ENCODE results near the gene SPINK8.
"Not testable (repeated sequence)": the region's sequence is repeated elsewhere in the genome, so short reads cannot be mapped to it uniquely, and the experiment has no call there.

The SPINK8 gene

GRCh38 chr3:48344867-48345507 lies 11.5 kb upstream of the SPINK8 start:
- Mint-ChIP-seq H3K4me1 (no peaks in the 10 kb centered on the region), H3K36me3 (no peaks in the 10 kb centered on the region), H3K27ac (no peak overlapping the region), H3K4me3 (no peak overlapping the region), H3K9me3 (no peaks in the 10 kb centered on the region), H3K27me3 (no peaks in the 10 kb centered on the region)
- ATAC-seq, result no peak

DNA sequence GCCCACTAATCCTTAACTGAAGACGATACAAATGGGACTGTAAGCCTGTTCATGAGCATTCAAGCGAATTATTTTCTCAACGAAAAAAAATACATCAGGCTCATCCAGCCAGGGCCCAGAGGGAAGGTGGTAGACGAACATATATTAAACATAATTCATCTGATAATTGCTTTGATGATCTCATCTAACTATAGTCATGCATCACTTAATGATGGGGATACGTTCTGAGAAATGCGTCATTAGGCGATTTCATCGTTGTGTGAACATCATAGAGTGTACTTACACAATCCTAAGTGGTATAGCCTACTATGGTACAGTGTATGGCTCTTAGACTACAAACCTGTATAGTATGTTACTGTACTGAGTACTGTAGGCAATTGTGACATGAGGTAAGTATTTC lies 10.0 kb upstream of the SPINK8 start:
- Mint-ChIP-seq H3K27ac (no peak overlapping the region), H3K4me3 (no peak overlapping the region), H3K9me3 (no peaks in the 10 kb centered on the region), H3K36me3 (no peaks in the 10 kb centered on the region), H3K27me3 (peaks cover 8% of the 10 kb centered on the region), H3K4me1 (no peaks in the 10 kb centered on the region)
- no peak for ATAC-seq

DNA sequence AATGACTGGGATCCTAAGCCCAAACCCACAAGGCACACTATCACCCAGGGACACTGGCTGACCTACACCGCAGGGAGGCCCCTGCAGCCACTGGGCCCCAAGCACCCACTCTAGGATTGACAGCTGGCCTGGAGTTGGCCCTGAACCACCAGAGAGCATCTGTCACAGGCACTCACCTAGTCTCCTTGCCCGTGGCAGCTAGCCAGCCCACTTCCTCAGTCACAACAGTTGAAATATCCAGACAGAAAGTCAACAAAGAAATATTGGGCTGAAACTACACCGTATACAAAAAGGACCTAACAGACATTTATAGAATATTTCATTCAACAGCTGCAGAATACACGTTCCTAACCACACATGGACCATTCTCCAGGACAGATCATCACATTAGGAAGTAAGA lies 5.2 kb upstream of the SPINK8 start:
- Mint-ChIP-seq H3K36me3 (no peaks in the 10 kb centered on the region), H3K27me3 (peaks cover 42% of the 10 kb centered on the region), H3K27ac (no peak overlapping the region), H3K4me3 (no peak overlapping the region), H3K9me3 (no peaks in the 10 kb centered on the region), H3K4me1 (no peaks in the 10 kb centered on the region)
- no peak for ATAC-seq

- not testable (repeated sequence) for H3K4me1 Mint-ChIP-seq, H3K36me3 Mint-ChIP-seq, H3K9me3 Mint-ChIP-seq, ATAC-seq, H3K4me3 Mint-ChIP-seq, H3K27ac Mint-ChIP-seq
- peaks cover 47% of the 10 kb centered on the region for H3K27me3 Mint-ChIP-seq
Observed at GRCh38 chr3:48337536-48337935, 4.1 kb upstream of the SPINK8 start.

DNA sequence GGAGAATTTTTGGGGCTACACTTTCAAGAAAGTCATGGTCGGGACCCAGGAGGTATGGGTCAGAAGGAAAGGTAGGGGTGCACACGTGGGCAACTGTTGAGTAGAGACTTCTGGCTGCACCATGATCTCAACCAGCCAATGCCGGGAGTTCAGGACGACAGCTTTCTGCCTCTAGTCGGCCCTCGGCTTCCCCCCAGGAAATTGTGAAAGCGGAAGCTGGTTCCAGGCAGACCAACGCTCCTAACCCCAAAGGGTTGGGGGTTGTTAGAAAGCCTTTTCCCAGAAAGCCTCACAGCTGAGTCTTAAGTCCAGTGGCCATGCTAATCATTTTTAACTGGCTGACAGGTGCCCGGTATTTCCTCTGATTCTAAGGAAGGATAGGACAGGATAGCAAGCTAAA lies 1.8 kb upstream of the SPINK8 start:
- H3K36me3 Mint-ChIP-seq, H3K4me3 Mint-ChIP-seq, H3K9me3 Mint-ChIP-seq, H3K27ac Mint-ChIP-seq, H3K4me1 Mint-ChIP-seq, ATAC-seq: not testable (repeated sequence)
- H3K27me3 Mint-ChIP-seq, result peaks cover 53% of the 10 kb centered on the region

DNA sequence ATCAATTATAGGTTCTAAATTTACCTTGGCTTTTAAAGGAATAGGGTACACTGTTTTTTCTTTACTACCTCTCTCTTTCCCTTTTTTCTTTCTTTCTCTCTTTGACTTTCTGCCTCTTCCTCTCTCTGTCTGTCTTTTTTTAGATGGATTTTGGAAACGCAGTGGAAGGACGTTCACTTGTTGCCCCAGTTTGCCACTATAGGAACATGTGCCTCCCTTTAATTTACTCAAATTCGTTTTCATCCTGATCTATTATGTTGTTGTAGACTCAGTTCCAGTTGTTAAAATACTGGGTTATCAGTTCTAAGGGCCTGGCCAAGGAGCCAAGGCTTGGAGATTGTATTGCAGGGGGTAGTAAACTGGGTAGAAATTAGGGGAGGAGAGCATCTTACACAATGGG lies 1.1 kb upstream of the SPINK8 start:
- ATAC-seq, result no peak
- Mint-ChIP-seq H3K4me3 (no peak overlapping the region), H3K27me3 (peaks cover 53% of the 10 kb centered on the region), H3K9me3 (no peaks in the 10 kb centered on the region), H3K27ac (no peak overlapping the region), H3K4me1 (no peaks in the 10 kb centered on the region), H3K36me3 (no peaks in the 10 kb centered on the region)

DNA sequence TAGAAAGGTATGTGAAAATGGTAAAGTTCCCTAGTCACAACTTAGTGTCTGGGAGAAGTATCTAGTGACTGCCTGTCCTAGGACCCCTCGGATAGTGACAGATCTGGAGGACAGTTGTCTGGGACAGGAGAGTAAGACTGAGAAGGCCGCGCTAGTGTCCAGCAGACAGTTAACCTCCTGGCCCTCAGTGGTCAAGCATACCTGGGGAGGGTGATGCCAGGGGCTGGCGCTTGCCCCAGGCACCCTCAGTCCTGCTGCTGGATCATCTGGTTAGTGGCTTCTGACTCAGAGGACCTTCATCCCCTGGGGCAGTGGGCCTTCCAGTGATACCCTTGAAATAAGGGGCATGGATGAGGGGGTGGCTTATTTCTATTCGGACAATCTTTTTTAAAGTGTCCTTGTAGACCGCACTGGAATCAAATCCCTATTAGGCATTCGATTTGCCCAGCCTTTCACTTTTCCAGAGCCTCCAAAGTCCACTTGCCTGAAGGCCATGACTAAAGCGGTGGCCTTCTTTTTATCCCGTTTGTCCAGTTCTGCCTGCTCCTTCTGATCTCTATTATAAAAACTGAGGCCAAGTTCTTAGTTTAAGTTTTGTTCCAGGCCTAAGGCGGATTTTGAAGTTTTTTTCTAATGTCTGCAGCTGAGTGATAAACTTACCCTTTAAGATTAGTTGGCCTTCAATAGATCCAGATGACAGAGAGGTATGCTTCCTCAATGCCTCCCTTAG lies 1.6 kb downstream of the SPINK8 start:
- ATAC-seq, H3K27ac Mint-ChIP-seq, H3K4me3 Mint-ChIP-seq, H3K4me1 Mint-ChIP-seq, H3K36me3 Mint-ChIP-seq, H3K9me3 Mint-ChIP-seq: not testable (repeated sequence)
- H3K27me3 Mint-ChIP-seq, result peaks cover 42% of the 10 kb centered on the region

DNA sequence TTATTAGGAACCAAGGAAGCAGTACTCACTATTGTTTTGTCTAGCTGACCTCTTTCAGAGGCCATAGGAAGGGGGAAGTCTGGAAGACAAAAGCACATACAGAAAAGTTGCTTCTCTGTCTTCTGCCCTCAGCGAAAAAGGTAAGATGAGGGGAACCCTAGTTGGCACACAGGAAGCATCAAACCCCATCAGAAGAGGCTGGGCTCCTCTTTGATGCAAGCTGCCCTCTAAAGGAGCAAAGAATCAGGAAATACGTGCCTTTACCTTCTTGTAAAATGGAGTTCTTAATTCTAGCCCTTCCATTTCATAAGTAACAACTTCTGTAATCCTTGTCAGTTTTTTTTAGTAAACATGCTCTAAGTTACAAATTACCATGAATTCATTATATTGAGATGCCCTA lies 12.5 kb downstream of the SPINK8 start:
- H3K36me3 Mint-ChIP-seq, result peaks cover 3% of the 10 kb centered on the region
- H3K4me1 Mint-ChIP-seq, result no peaks in the 10 kb centered on the region
- no peak overlapping the region for H3K4me3 Mint-ChIP-seq
- H3K27ac Mint-ChIP-seq, result no peak overlapping the region
- peaks cover 7% of the 10 kb centered on the region for H3K9me3 Mint-ChIP-seq
- H3K27me3 Mint-ChIP-seq, result peaks cover 21% of the 10 kb centered on the region
- no peak for ATAC-seq

DNA sequence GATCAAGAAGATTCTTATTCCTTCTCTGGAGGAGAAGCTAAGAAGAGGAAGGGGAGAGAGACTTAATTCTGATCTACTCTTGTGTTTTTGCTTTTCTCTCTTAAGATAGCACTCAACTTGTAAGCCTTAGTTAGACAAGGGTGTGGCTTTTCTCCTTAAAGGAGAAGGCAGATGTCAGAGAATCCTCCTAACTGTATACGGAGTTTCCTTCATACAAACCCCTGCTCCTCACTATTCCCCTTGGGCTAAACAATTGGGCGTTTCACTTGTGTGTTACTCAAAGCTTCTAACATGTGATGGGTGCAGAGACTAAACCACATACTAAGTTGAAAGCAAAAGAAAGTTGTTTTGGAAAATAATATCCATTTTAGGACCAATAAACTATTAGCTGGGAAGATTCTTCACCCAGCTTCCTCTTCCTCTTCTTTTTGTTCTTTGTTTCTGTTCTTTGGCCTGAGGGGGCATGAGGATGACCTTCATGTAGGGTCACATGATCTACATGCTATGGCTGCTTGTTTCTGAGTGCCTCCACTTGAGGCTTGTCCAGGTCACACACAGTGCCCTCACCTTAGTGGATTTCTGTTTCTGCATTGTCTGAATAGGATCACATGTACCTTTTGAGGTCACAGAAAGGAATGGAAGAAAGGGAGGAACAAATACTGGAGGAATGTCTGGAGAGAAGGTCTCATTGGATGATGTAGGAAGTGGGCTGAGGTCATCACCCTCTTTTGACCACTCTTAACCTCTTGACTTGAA lies 14.6 kb downstream of the SPINK8 start:
- H3K27me3 Mint-ChIP-seq, result peaks cover 13% of the 10 kb centered on the region
- H3K4me1 Mint-ChIP-seq, result no peaks in the 10 kb centered on the region
- peaks cover 4% of the 10 kb centered on the region for H3K9me3 Mint-ChIP-seq
- peaks cover 8% of the 10 kb centered on the region for H3K36me3 Mint-ChIP-seq
- H3K4me3 Mint-ChIP-seq, result no peak overlapping the region
- ATAC-seq, result no peak
- H3K27ac Mint-ChIP-seq, result no peak overlapping the region

- ATAC-seq, result no peak
- Mint-ChIP-seq H3K27ac (no peak overlapping the region), H3K4me1 (no peaks in the 10 kb centered on the region), H3K36me3 (peaks cover 8% of the 10 kb centered on the region), H3K9me3 (peaks cover 4% of the 10 kb centered on the region), H3K27me3 (peaks cover 13% of the 10 kb centered on the region), H3K4me3 (no peak overlapping the region)
Observed at GRCh38 chr3:48314542-48314941, 18.9 kb downstream of the SPINK8 start.

- Mint-ChIP-seq H3K4me1 (peaks cover 20% of the 10 kb centered on the region), H3K27ac (peak overlapping the region; percentile 60), H3K36me3 (no peaks in the 10 kb centered on the region), H3K4me3 (no peak overlapping the region), H3K9me3 (peaks cover 5% of the 10 kb centered on the region), H3K27me3 (no peaks in the 10 kb centered on the region)
- no peak for ATAC-seq
Observed at GRCh38 chr3:48306860-48307530, 26.5 kb downstream of the SPINK8 start.

DNA sequence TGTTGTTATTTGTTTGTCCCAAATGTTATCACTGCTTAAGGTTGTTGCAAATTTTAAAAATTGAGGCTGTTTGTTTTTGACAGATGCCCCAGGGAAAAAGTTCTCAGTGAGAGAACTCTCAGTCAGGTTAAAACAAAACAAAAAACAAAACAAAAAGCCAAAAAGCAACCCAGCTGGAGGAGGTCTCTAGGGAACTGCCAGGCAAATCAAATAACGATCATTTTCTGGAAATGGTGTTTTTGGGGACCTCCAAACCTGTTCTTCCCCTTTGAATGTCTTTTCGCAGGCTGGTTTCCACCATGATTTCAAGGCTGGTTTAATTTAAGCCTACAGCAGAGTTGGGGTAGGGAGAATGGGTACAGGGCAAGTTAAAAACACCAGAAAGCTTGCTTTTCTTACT lies 27.2 kb downstream of the SPINK8 start:
- H3K4me1 Mint-ChIP-seq, result peaks cover 25% of the 10 kb centered on the region
- no peaks in the 10 kb centered on the region for H3K36me3 Mint-ChIP-seq
- peak overlapping the region; percentile 60 for H3K27ac Mint-ChIP-seq
- no peak overlapping the region for H3K4me3 Mint-ChIP-seq
- ATAC-seq, result no peak
- no peaks in the 10 kb centered on the region for H3K27me3 Mint-ChIP-seq
- peaks cover 5% of the 10 kb centered on the region for H3K9me3 Mint-ChIP-seq

GRCh38 chr3:48305396-48305795 lies 28.1 kb downstream of the SPINK8 start:
- Mint-ChIP-seq H3K27ac (no peak overlapping the region), H3K9me3 (peaks cover 5% of the 10 kb centered on the region), H3K4me3 (no peak overlapping the region), H3K4me1 (peaks cover 27% of the 10 kb centered on the region), H3K27me3 (no peaks in the 10 kb centered on the region), H3K36me3 (no peaks in the 10 kb centered on the region)
- ATAC-seq, result no peak

GRCh38 chr3:48303021-48303420 lies 30.4 kb downstream of the SPINK8 start:
- H3K4me3 Mint-ChIP-seq, result no peak overlapping the region
- H3K27ac Mint-ChIP-seq, result peak overlapping the region; percentile 98

GRCh38 chr3:48301800-48302166 lies 31.7 kb downstream of the SPINK8 start:
- peaks cover 31% of the 10 kb centered on the region for H3K4me1 Mint-ChIP-seq
- ATAC-seq, result no peak
- H3K27ac Mint-ChIP-seq, result peak overlapping the region; percentile 98
- peaks cover 2% of the 10 kb centered on the region for H3K36me3 Mint-ChIP-seq
- H3K4me3 Mint-ChIP-seq, result peak overlapping the region; percentile 99
- H3K27me3 Mint-ChIP-seq, result no peaks in the 10 kb centered on the region
- peaks cover 5% of the 10 kb centered on the region for H3K9me3 Mint-ChIP-seq

More at GRCh38 chr3:48303021-48303420, 30.4 kb downstream of the SPINK8 start:
- Mint-ChIP-seq H3K27me3 (no peaks in the 10 kb centered on the region), H3K4me1 (peaks cover 37% of the 10 kb centered on the region), H3K36me3 (no peaks in the 10 kb centered on the region), H3K9me3 (peaks cover 5% of the 10 kb centered on the region)
- no peak for ATAC-seq
